Renal cortex interstitium (tissue), 11 donors: ENCODE results near the gene AQP5. TPM values are rescaled to one million over a fixed set of nuclear protein-coding genes. Genes with fewer than 3 reads are reported as not detected.
A peak's percentile ranks its signal among the peaks of the same experiment; 100 is the strongest.

Source experiments
- DNase-seq, 11 donors: peaks; one replicate each; pipeline ENCODE4 v3.0.0-alpha.2; 2013; ENCODE audit warnings: low read depth in 9 of 11, low spot score in 4 of 11; ENCODE audit errors: extremely low read depth in 1 of 11
- polyA plus RNA-seq, 3 donors: library from polyadenylated mRNA; unstranded; fragments of 120-200 nt; gene quantifications; one replicate each; pipeline ENCODE4 v1.2.1, GENCODE V29; 2013; ENCODE audit not compliant: insufficient read length in 3 of 3

Gene AQP5
- polyA plus RNA-seq, 3 donors, result 1.2 to 3.6 (median 1.7) TPM

DNA sequence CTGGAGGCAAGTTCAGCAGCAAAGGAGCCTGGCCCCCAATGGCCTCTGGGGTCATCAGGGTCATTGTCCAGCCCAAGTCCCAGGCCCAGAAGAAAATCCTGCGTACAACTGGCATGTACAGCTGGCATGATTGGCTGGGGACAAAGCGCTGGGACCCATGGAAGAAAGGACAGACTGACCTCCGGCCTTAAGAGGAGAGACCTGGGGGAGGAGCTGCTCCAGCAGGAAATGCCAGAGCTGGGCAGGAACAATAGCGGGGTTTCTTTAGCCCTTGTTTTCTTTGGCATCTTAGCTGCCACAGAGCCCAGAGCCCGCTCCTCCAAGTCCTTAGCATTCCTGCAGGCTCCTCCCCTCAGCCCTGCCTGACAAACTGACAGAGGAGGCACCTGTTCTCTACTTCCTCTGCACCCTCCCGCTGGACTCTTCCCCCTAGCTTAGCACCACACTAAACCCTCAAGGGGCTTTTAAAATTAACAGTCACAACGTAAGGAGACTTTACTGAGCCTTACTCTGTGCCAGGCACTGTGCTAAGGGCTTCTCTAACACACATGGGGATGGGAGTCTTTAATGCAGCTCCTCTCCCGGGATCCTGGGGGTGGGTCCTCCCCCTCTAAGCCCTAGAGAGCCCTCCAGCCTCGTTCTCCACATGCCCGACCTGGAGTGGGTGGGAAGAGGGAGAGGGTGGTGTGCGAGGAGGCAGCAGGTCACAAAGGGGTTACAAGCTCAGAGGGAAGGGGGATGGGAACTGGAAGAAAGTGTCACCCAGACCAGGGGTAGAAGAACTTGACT lies 1.8 kb upstream of the AQP5 start:
- DNase-seq, result peak in 2 of 11 donors; percentile 30 to 53

DNA sequence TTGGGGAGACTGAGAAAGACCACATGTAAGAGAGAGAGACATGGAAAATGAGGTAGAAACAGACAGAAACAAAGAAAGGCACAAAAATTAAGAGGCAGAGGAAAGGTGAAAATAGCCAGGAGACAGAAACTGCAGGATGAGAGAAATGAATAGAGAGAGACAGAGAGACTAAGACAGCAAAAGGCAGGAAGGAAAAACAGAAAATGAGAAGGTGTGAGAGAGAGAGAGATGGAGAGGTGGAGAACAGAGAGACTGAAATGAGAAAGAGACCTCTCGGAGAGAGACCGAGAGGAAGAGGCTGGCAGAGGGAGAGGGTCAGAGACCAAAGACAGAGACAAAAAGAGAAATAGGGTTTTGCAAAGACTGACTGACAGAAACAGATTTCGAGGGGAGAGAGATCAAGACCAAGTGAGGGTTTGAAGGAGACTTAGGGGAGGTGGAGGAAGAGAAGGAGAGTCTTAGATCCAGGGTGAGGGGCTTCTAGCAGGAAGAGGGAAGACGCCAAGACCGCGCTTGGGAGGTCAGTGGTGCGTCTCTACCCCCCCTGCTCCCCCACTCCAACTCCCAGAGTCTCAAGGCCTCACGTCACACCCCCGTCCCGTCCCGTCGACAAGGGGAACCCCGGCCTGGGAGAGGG lies 1.1 kb upstream of the AQP5 start:
- no peak for DNase-seq

DNA sequence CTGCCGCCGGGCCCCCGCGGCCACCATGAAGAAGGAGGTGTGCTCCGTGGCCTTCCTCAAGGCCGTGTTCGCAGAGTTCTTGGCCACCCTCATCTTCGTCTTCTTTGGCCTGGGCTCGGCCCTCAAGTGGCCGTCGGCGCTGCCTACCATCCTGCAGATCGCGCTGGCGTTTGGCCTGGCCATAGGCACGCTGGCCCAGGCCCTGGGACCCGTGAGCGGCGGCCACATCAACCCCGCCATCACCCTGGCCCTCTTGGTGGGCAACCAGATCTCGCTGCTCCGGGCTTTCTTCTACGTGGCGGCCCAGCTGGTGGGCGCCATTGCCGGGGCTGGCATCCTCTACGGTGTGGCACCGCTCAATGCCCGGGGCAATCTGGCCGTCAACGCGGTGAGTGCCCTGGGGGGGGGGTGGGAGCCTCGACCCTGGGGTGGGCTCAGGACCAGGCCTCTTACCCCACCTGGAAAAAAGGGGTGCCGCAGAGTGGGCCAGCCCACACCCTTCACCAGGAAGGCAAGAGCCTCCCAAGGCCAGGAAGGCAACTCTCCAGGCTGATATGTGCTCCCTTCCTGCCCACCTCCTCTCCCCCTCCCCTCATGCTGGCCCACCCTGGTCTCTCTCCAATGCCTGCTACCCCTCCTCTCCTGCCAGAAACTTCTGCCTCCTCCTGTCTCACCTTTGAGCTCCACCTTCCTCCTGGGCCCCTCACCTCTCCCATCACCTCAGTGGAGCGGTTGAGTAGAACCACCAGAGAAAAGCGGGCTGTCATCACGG lies 507 bp downstream of the AQP5 start:
- no peak for DNase-seq

- DNase-seq, result no peak
Observed at GRCh38 chr12:49962861-49963765, 1.4 kb downstream of the AQP5 start.

- no peak for DNase-seq
Observed at GRCh38 chr12:49963976-49964815, 2.5 kb downstream of the AQP5 start.

DNA sequence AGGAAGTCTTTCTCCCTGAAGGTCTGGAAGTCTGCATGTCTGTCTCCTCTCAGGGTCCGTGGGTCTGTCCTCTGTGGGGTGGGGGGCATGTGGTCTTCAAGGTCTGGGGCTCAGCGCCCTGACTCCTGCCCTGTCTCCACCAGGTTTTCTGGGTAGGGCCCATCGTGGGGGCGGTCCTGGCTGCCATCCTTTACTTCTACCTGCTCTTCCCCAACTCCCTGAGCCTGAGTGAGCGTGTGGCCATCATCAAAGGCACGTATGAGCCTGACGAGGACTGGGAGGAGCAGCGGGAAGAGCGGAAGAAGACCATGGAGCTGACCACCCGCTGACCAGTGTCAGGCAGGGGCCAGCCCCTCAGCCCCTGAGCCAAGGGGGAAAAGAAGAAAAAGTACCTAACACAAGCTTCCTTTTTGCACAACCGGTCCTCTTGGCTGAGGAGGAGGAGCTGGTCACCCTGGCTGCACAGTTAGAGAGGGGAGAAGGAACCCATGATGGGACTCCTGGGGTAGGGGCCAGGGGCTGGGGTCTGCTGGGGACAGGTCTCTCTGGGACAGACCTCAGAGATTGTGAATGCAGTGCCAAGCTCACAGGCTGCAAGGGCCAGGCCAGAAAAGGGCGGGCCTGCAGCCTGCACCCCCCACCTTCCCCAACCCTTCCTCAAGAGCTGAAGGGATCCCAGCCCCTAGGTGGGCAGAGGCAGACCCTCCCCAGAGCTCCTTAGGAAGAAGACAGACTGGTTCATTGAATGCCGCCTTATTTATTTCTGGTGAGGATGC lies 3.4 kb downstream of the AQP5 start:
- DNase-seq, result no peak

GRCh38 chr12:49965836-49966235 lies 4.2 kb downstream of the AQP5 start:
- DNase-seq, result no peak

- DNase-seq, result no peak
Observed at GRCh38 chr12:49966511-49967041, 4.9 kb downstream of the AQP5 start.

DNA sequence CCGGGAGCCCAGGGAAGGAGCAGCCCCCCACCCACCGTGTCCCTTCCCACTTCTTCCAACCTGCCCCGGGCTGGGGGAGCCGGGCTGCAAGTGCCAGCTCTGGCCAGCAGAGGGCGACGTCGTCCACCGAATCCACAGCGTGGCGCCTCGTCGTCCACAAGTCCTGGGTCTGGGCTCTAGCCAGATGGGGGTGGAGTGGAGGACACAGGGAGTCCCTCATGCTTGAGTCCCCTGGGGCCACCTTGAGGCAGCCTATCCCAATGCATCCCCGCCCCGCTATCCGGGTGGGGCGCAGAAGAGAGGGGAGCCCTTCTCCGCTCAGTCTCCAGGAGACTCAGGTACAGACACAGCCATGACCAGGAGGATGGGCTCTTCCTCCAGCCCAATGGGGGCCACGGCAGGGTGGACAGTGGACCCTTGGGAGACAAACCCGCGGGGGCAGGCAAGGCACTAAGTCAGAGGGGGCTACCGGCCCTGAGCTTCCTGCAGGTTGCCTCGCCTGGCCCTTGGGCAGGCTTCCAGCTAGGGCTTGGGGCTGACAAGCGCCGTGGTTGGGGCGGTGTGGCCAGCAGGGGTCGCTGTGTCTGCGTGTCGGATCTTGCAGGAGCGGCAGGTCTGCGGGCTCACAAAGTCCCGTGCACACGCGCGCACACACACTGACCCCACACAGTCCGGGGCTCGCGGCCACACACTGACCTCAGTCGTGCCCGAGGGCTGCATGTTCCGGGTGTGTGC lies 5.5 kb downstream of the AQP5 start:
- DNase-seq, result peak in 10 of 11 donors; percentile 68 to 88 (median 82)

- DNase-seq, result no peak
Observed at GRCh38 chr12:49967777-49968250, 6.1 kb downstream of the AQP5 start.

GRCh38 chr12:49968471-49968870 lies 6.8 kb downstream of the AQP5 start:
- DNase-seq, result no peak

DNA sequence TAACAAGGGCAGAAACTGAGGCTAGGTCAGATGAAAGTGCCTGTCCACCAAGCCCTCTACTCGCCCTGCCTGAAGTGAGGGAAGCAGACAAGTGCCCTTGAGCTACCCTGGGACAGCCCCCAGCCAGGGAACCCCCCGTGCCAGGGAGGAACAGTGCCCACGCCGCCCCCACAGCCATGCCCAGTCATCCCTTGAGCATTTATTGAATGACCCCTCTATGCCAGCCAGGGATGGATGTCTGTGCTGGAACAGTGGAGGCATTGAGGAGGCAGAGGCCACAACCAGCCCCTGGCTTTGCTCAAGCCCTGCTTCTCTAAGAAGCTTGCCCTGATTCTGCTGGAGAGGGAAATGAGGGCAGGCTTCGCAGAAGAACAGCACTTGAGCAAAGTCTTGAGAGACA lies 7.4 kb downstream of the AQP5 start:
- DNase-seq, result no peak

- DNase-seq, result no peak
Observed at GRCh38 chr12:49969651-49970429, 8.2 kb downstream of the AQP5 start.

- no peak for DNase-seq
Observed at GRCh38 chr12:49970658-49971057, 9.0 kb downstream of the AQP5 start.

- no peak for DNase-seq
Observed at GRCh38 chr12:49971141-49971540, 9.5 kb downstream of the AQP5 start.

DNA sequence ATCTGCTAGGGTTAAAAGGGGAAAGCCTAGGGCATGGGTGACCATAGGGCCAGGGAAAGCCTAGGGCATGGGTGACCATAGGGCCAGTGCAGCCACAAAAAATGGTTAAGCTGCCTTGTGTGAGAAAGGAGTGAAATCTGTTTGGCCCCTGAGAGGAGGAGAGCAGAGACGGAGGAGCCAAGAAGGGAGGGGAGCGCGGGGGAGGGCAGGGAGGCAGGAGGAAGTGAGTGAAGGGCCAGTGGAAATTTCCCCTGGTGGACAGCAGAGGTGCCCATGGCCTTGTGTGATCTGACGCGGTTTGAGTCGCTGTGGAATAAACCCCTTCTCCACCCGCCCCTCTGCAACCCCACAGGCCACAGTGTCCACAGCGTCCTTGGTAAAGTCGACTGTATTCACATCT lies 10.5 kb downstream of the AQP5 start:
- DNase-seq, result no peak
